GM12865 (cell line): ENCODE measurements around the gene TMEM11.

Experiments used
- DNase-seq: peaks from one replicate; pipeline ENCODE4 v3.0.0; 2010; ENCODE audit warnings: low read depth
- H3K4me3 ChIP-seq: 2 replicates; pipeline ENCODE4 v1.5.1; 2011; ENCODE audit warnings: mild to moderate bottlenecking, low read depth, low read length, control low read depth
- CTCF ChIP-seq: IDR thresholded peaks from 2 replicates; pipeline ENCODE4 v1.5.1; 2011; ENCODE audit warnings: low read length, control low read depth, low read depth, inconsistent platforms; ENCODE audit not compliant: insufficient read depth; ENCODE audit errors: missing control alignments

Gene TMEM11

GRCh38 chr17:21174713-21175112 lies 39.2 kb downstream of the TMEM11 start:
- DNase-seq = no peak
- no peak overlapping the region for H3K4me3 ChIP-seq
- no peak for TF ChIP-seq CTCF

- no peak overlapping the region for H3K4me3 ChIP-seq
- no peak for TF ChIP-seq CTCF
- DNase-seq = no peak
Observed at GRCh38 chr17:21174186-21174585, 39.8 kb downstream of the TMEM11 start.

- no peak for DNase-seq
- no peak for TF ChIP-seq CTCF
- no peak overlapping the region for H3K4me3 ChIP-seq
Observed at GRCh38 chr17:21173543-21173942, 40.4 kb downstream of the TMEM11 start.

- DNase-seq = no peak
- no peak overlapping the region for H3K4me3 ChIP-seq
- TF ChIP-seq CTCF = no peak
Observed at GRCh38 chr17:21172846-21173245, 41.1 kb downstream of the TMEM11 start.

- no peak for DNase-seq
- TF ChIP-seq CTCF = no peak
- H3K4me3 ChIP-seq = no peak overlapping the region
Observed at GRCh38 chr17:21171970-21172510, 41.9 kb downstream of the TMEM11 start.

- H3K4me3 ChIP-seq = no peak overlapping the region
- DNase-seq = peak; percentile 85
- TF ChIP-seq CTCF = no peak
Observed at GRCh38 chr17:21171309-21171922, 42.5 kb downstream of the TMEM11 start.

GRCh38 chr17:21170809-21171208 lies 43.2 kb downstream of the TMEM11 start:
- H3K4me3 ChIP-seq = no peak overlapping the region
- no peak for DNase-seq
- TF ChIP-seq CTCF = no peak
